K562 (cell line): ENCODE measurements around the gene KCNK7. TPM values are rescaled to one million over a fixed set of nuclear protein-coding genes. Genes with fewer than 3 reads are reported as not detected.

Source experiments
- ELF1 ChIP-seq: fragments of 200-800 bp; sonication (Bioruptor generic); IDR thresholded peaks from 2 replicates; pipeline ENCODE4 v1.6.1; 2016; ENCODE audit warnings: missing genetic modification characterization, missing compliant biosample characterization
- KAT8 ChIP-seq: fragments of 450-650 bp; IDR thresholded peaks from 2 replicates; pipeline ENCODE4 v1.6.1; 2016; ENCODE audit warnings: low read depth, mild to moderate bottlenecking
- MAFG ChIP-seq: fragments of 450-650 bp; conservative IDR thresholded peaks from 2 replicates; pipeline ENCODE4 v1.6.1; 2016; ENCODE audit warnings: missing genetic modification characterization, missing compliant biosample characterization
- MITF ChIP-seq: IDR thresholded peaks from 2 replicates; pipeline ENCODE4 v1.6.1; 2014; ENCODE audit warnings: antibody characterized with exemption
- NUFIP1 ChIP-seq: fragments of 450-650 bp; IDR thresholded peaks from 2 replicates; pipeline ENCODE4 v1.6.1; 2018; ENCODE audit not compliant: partially characterized antibody
- PML ChIP-seq: IDR thresholded peaks from 2 replicates; pipeline ENCODE4 v1.6.1; 2012; ENCODE audit warnings: low read length, inconsistent platforms
- RBM22 ChIP-seq: fragments of 200-400 bp; formaldehyde crosslinking; IDR thresholded peaks from 2 replicates; pipeline ENCODE4 v1.6.1; 2018; ENCODE audit warnings: low read length, low read depth; ENCODE audit not compliant: poor library complexity, severe bottlenecking
- SAFB ChIP-seq: fragments of 200-400 bp; formaldehyde crosslinking; IDR thresholded peaks from 2 replicates; pipeline ENCODE4 v1.6.1; 2017; ENCODE audit warnings: low read depth, low read length, borderline replicate concordance
- SLC30A9 ChIP-seq: fragments of 250-450 bp; sonication (Bioruptor Pico); IDR thresholded peaks from 2 replicates; pipeline ENCODE4 v1.8.0; 2022; ENCODE audit warnings: mild to moderate bottlenecking, moderate library complexity
- XRCC4 ChIP-seq: IDR thresholded peaks from one replicate; pipeline ENCODE4 v1.6.1; 2011; ENCODE audit not compliant: insufficient read depth, insufficient read length; ENCODE audit errors: extremely low read depth
- ZNF57 ChIP-seq: fragments of 450-650 bp; formaldehyde crosslinking; IDR thresholded peaks from 2 replicates; pipeline ENCODE4 v1.4.0; 2020; ENCODE audit warnings: mild to moderate bottlenecking, moderate library complexity
- ZNF592 ChIP-seq: fragments of 450-650 bp; IDR thresholded peaks from 2 replicates; pipeline ENCODE4 v1.6.1; 2017; ENCODE audit warnings: antibody characterized with exemption, mild to moderate bottlenecking
- ZNF639 ChIP-seq, 2 experiments: fragments of 200-800 bp in 1 of 2; sonication (Bioruptor generic) in 1 of 2; sonication (generic) in 1 of 2; formaldehyde crosslinking in 1 of 2; IDR thresholded peaks in 1 of 2; conservative IDR thresholded peaks in 1 of 2; 2 replicates each; pipeline versions ENCODE4 v1.5.0 to v1.6.1; 2016 to 2020; ENCODE audit warnings: missing compliant biosample characterization in 1 of 2, missing genetic modification characterization in 1 of 2, missing genetic modification reagents in 1 of 2
- polyA plus RNA-seq, 8 experiments: library from polyadenylated mRNA; depleted of rRNA in 4 of 8; stranded (reverse) in 5 of 8; unstranded in 3 of 8; fragments of >200 nt; fragmentation: Nextera tagmentation in 2 of 8; fragmentation: Illumina TruSeq in 1 of 8; extraction: Ambion mirVana in 2 of 8; extraction: Trizol in 1 of 8; gene quantifications; 2 replicates each; pipeline versions ENCODE4 v1.2.1 to v1.2.3, GENCODE V29; 2011 to 2014; ENCODE audit warnings: inconsistent platforms in 1 of 8, missing spikeins in 1 of 8
- total RNA-seq, 7 experiments: library from RNA; depleted of rRNA in 6 of 7; stranded (reverse); fragments of >200 nt in 6 of 7; fragmentation: Illumina TruSeq in 2 of 7; extraction: Trizol in 2 of 7; gene quantifications; 2 replicates each; pipeline versions ENCODE4 v1.2.1 to v1.2.3, GENCODE V29; 2011 to 2021; ENCODE audit warnings: low replicate concordance in 1 of 7

The KCNK7 gene
- total and polyA plus RNA-seq, 9 of the 15 experiments (the other 6 are each of a cell fraction or from before 2014, with no cell fraction given), result 0.07 to 0.40 TPM; not detected in 7

- TF ChIP-seq MITF, result 0 out of 2 replicates have a peak, but pooled peaks have one; percentile 14
- peak; percentile 67 for TF ChIP-seq RBM22
- no peak for TF ChIP-seq PML
- TF ChIP-seq SAFB, result 0 out of 2 replicates have a peak, but pooled peaks have one; percentile 29
- no peak for TF ChIP-seq XRCC4
- no peak for TF ChIP-seq KAT8
- no peak for TF ChIP-seq ZNF57 (CRISPR knock-in tag)
- no peak for TF ChIP-seq SLC30A9 (CRISPR knock-in tag)
- TF ChIP-seq NUFIP1, result no peak
- 0 out of 2 replicates have a peak, but pooled peaks have one; percentile 29 for TF ChIP-seq ZNF592
- TF ChIP-seq MAFG (tag), result no peak
- no peak for TF ChIP-seq ELF1 (tag)
- peak in 1 of 2 experiments; percentile 100; a peak in 2 of 4 replicates for TF ChIP-seq ZNF639 (CRISPR knock-in tag; conservative IDR thresholded peaks at IDR 0.05 in 1 of 2, IDR thresholded peaks at IDR 0.05 in 1 of 2)
Observed at GRCh38 chr11:65574109-65574810, 21.3 kb downstream of the KCNK7 start (continued).
